Hematopoietic multipotent progenitor cell treated with erythropoietin and hydrocortisone succinate and interleukin-3 and kit ligand, for 17 days (in vitro differentiated cells): ENCODE measurements around the gene CLEC19A.
"Not testable (repeated sequence)": the region's sequence is repeated elsewhere in the genome, so short reads cannot be mapped to it uniquely, and the experiment has no call there.

Experiments
- DNase-seq: peaks from one replicate; pipeline ENCODE4 v3.0.0-alpha.2; 2015; ENCODE audit warnings: low spot score

Gene CLEC19A

GRCh38 chr16:19286827-19287226 lies 1.3 kb downstream of the CLEC19A start:
- DNase-seq: no peak

GRCh38 chr16:19287241-19287640 lies 1.7 kb downstream of the CLEC19A start:
- DNase-seq: no peak

- no peak for DNase-seq
These were observed 3.6 kb downstream of the CLEC19A start for GRCh38 chr16:19288872-19289799.

GRCh38 chr16:19289811-19290485 lies 4.4 kb downstream of the CLEC19A start:
- DNase-seq: no peak

GRCh38 chr16:19290860-19291259 lies 5.3 kb downstream of the CLEC19A start:
- no peak for DNase-seq

GRCh38 chr16:19291475-19291874 lies 5.9 kb downstream of the CLEC19A start:
- no peak for DNase-seq

- no peak for DNase-seq
These were observed 6.7 kb downstream of the CLEC19A start for GRCh38 chr16:19292186-19292585.

- DNase-seq: no peak
These were observed 8.7 kb downstream of the CLEC19A start for GRCh38 chr16:19294156-19294649.

GRCh38 chr16:19295393-19295792 lies 9.9 kb downstream of the CLEC19A start:
- DNase-seq: no peak

GRCh38 chr16:19297454-19297853 lies 11.9 kb downstream of the CLEC19A start:
- no peak for DNase-seq

- no peak for DNase-seq
These were observed 14.0 kb downstream of the CLEC19A start for GRCh38 chr16:19299565-19299964.

- DNase-seq: no peak
These were observed 16.4 kb downstream of the CLEC19A start for GRCh38 chr16:19301931-19302330.

- no peak for DNase-seq
These were observed 19.2 kb downstream of the CLEC19A start for GRCh38 chr16:19304750-19305149.

- DNase-seq: no peak
These were observed 19.9 kb downstream of the CLEC19A start for GRCh38 chr16:19305443-19305842.

GRCh38 chr16:19307587-19308241 lies 22.2 kb downstream of the CLEC19A start:
- no peak for DNase-seq

GRCh38 chr16:19308392-19308791 lies 22.9 kb downstream of the CLEC19A start:
- DNase-seq: no peak

GRCh38 chr16:19309178-19309577 lies 23.6 kb downstream of the CLEC19A start:
- DNase-seq: no peak

- DNase-seq: no peak
These were observed 29.3 kb downstream of the CLEC19A start for GRCh38 chr16:19314718-19315425.

GRCh38 chr16:19315889-19316433 lies 30.4 kb downstream of the CLEC19A start:
- DNase-seq: no peak

- no peak for DNase-seq
These were observed 31.3 kb downstream of the CLEC19A start for GRCh38 chr16:19316846-19317245.

- not testable (repeated sequence) for DNase-seq
These were observed 35.7 kb downstream of the CLEC19A start for GRCh38 chr16:19321186-19321585.

GRCh38 chr16:19323596-19323995 lies 38.1 kb downstream of the CLEC19A start:
- no peak for DNase-seq
